KMS-11 (cell line): ENCODE measurements around the gene MCF2L.

Experiments used
- H2AFZ ChIP-seq: fragments of 200-600 bp; sonication (generic); 2 replicates; pipeline ENCODE4 v1.6.1; 2016; ENCODE audit warnings: antibody characterized with exemption, mixed run types, low read depth
- H3K27ac ChIP-seq: fragments of 200-600 bp; sonication (generic); 2 replicates; pipeline ENCODE4 v1.6.1; 2016; ENCODE audit warnings: mild to moderate bottlenecking, mixed run types
- H3K27me3 ChIP-seq: fragments of 200-600 bp; sonication (generic); 2 replicates; pipeline ENCODE4 v1.6.1; 2017; ENCODE audit warnings: mild to moderate bottlenecking, low read depth, mixed run types, moderate library complexity; ENCODE audit not compliant: insufficient read depth
- H3K36me3 ChIP-seq: fragments of 200-600 bp; sonication (generic); 2 replicates; pipeline ENCODE4 v1.6.1; 2017; ENCODE audit warnings: mild to moderate bottlenecking, mixed run types; ENCODE audit not compliant: insufficient read depth
- H3K4me1 ChIP-seq: fragments of 200-600 bp; sonication (generic); 2 replicates; pipeline ENCODE4 v1.6.1; 2016; ENCODE audit warnings: mild to moderate bottlenecking, low read depth, mixed run types; ENCODE audit not compliant: poor library complexity, severe bottlenecking
- H3K4me2 ChIP-seq: fragments of 200-600 bp; sonication (generic); 2 replicates; pipeline ENCODE4 v1.7.0; 2016; ENCODE audit warnings: mild to moderate bottlenecking, mixed run types
- H3K4me3 ChIP-seq: fragments of 200-600 bp; sonication (generic); IDR thresholded peaks from 2 replicates; pipeline ENCODE4 v1.6.1; 2017; ENCODE audit warnings: low read depth, low read length, mixed read lengths; ENCODE audit not compliant: insufficient read depth
- H3K79me2 ChIP-seq: fragments of 200-600 bp; sonication (generic); 2 replicates; pipeline ENCODE4 v1.6.1; 2016; ENCODE audit warnings: low read depth, mixed run types; ENCODE audit not compliant: insufficient read depth
- H3K9ac ChIP-seq: fragments of 200-600 bp; sonication (generic); 2 replicates; pipeline ENCODE4 v1.6.1; 2016; ENCODE audit warnings: mild to moderate bottlenecking, mixed run types
- H4K20me1 ChIP-seq: fragments of 200-600 bp; sonication (generic); 2 replicates; pipeline ENCODE4 v1.6.1; 2016; ENCODE audit warnings: mild to moderate bottlenecking, mixed run types; ENCODE audit not compliant: insufficient read depth
- CTCF ChIP-seq: fragments of 200-600 bp; sonication (generic); conservative IDR thresholded peaks from 2 replicates; pipeline ENCODE4 v1.6.1; 2017; ENCODE audit warnings: low read depth, mild to moderate bottlenecking, antibody characterized with exemption, low read length, moderate library complexity, mixed read lengths

The MCF2L gene

GRCh38 chr13:113091891-113092775 is 123.1 kb downstream of the MCF2L start:
- no peaks in the 10 kb centered on the region for H3K36me3 ChIP-seq
- no peak for TF ChIP-seq CTCF
- H3K79me2 ChIP-seq = no peaks in the 10 kb centered on the region
- no peak overlapping the region for H3K4me3 ChIP-seq
- H3K27ac ChIP-seq = no peak overlapping the region
- no peaks in the 10 kb centered on the region for H4K20me1 ChIP-seq
- H3K9ac ChIP-seq = no peak overlapping the region
- no peak overlapping the region for H3K4me2 ChIP-seq
- no peaks in the 10 kb centered on the region for H3K4me1 ChIP-seq
- no peaks in the 10 kb centered on the region for H3K27me3 ChIP-seq
- no peak overlapping the region for H2AFZ ChIP-seq

GRCh38 chr13:113092776-113093579 is 124.0 kb downstream of the MCF2L start:
- no peak overlapping the region for H3K27ac ChIP-seq
- H3K9ac ChIP-seq = no peak overlapping the region
- no peak overlapping the region for H3K4me2 ChIP-seq
- no peak for TF ChIP-seq CTCF
- H3K79me2 ChIP-seq = no peaks in the 10 kb centered on the region
- no peaks in the 10 kb centered on the region for H3K36me3 ChIP-seq
- no peaks in the 10 kb centered on the region for H4K20me1 ChIP-seq
- H3K4me1 ChIP-seq = no peaks in the 10 kb centered on the region
- H2AFZ ChIP-seq = no peak overlapping the region
- H3K27me3 ChIP-seq = no peaks in the 10 kb centered on the region
- no peak overlapping the region for H3K4me3 ChIP-seq

GRCh38 chr13:113093580-113094409 is 124.8 kb downstream of the MCF2L start:
- no peaks in the 10 kb centered on the region for H3K36me3 ChIP-seq
- H3K27me3 ChIP-seq = no peaks in the 10 kb centered on the region
- H3K9ac ChIP-seq = no peak overlapping the region
- no peak overlapping the region for H3K27ac ChIP-seq
- H3K4me1 ChIP-seq = no peaks in the 10 kb centered on the region
- H2AFZ ChIP-seq = no peak overlapping the region
- H3K79me2 ChIP-seq = no peaks in the 10 kb centered on the region
- H3K4me3 ChIP-seq = no peak overlapping the region
- H4K20me1 ChIP-seq = no peaks in the 10 kb centered on the region
- TF ChIP-seq CTCF = no peak
- H3K4me2 ChIP-seq = no peak overlapping the region

GRCh38 chr13:113094410-113094800 is 125.4 kb downstream of the MCF2L start:
- H3K9ac ChIP-seq = no peak overlapping the region
- H3K79me2 ChIP-seq = no peaks in the 10 kb centered on the region
- no peaks in the 10 kb centered on the region for H3K36me3 ChIP-seq
- no peak overlapping the region for H2AFZ ChIP-seq
- no peak overlapping the region for H3K4me2 ChIP-seq
- TF ChIP-seq CTCF = no peak
- no peak overlapping the region for H3K27ac ChIP-seq
- no peaks in the 10 kb centered on the region for H3K27me3 ChIP-seq
- H4K20me1 ChIP-seq = no peaks in the 10 kb centered on the region
- H3K4me1 ChIP-seq = no peaks in the 10 kb centered on the region
- H3K4me3 ChIP-seq = no peak overlapping the region
